Measurements from ENCODE around the gene NCAM2.

NCAM2 gene

GRCh38 chr21:21231913-21232312 lies 233.7 kb downstream of the NCAM2 start:
- DNase-seq: no peak

GRCh38 chr21:21232320-21232719 lies 234.1 kb downstream of the NCAM2 start:
- DNase-seq: no peak

DNA sequence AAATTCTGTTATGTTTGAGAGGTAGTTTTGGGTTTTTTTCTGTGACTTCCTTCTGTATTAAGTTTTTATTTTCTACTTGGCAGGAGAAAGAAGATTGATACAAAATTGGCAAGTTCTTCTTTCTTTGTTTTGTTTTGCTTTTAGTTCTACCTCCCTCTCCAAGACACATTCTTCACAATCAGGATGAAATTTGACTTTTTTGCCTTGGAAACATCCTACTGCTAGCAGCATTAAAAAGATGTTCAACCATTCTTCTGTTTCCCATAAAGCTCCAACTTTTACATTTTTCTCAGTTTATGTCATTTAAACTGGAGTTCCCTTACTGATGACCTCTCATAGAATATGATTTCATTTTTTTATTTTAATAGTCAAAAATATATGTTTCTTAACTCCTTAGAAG lies 234.8 kb downstream of the NCAM2 start:
- DNase-seq: no peak

- DNase-seq: no peak
Observed at GRCh38 chr21:21236996-21237395, 238.8 kb downstream of the NCAM2 start.

DNA sequence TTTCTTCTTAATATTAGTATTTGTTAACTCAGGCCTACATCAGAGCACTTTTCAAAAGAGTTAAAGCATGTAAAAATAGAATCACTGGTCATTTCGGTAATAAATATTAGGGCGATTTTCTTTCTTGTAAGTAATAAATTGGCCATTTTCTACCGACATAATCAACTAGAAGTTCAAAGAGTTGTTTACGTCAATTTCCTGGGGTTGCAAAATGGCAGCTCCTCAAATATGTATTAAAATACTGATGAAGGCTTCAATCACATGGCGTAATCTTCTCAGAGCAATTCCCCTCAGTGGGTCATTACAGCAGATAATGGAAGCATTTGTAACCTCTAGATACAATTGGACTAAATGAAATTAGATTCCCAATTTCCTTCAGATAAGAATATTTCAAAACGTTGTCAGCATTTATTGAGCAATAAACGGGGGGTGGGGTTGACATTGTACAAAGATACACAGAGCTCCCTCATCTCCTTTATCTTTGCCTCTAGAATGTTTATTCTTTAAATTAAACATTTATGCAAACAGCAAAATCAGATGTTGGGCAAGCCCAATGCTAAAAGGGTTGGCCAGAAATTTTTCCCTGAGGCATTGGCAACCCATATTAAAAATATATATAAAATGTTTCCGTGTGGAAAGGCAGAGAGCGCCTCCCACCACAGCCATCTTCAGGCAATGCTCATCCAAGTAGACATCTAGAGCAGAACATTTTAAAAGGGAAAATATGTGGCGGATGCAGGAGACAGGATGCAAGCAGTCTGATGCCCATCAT lies 240.6 kb downstream of the NCAM2 start:
- DNase-seq: no peak

DNA sequence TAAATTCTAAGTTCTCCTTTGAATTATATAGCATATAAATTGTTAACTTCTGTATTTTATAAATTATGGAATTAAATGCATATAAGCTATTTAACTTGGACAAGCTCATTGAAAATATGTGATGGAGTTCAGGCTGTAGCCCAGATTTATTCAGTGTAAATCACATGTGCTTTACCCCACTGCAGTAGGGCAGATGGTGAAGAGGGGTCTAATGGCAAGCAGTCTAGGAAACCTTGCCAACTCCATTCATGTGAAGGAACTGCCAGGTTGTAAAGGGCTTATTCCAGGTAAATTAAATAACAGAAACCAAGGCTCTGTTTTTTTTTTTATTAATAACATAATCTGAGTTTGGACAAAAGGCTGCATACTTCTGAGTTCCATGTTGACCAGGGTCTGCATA lies 243.2 kb downstream of the NCAM2 start:
- no peak for DNase-seq

GRCh38 chr21:21246007-21246406 lies 247.8 kb downstream of the NCAM2 start:
- DNase-seq: no peak

DNA sequence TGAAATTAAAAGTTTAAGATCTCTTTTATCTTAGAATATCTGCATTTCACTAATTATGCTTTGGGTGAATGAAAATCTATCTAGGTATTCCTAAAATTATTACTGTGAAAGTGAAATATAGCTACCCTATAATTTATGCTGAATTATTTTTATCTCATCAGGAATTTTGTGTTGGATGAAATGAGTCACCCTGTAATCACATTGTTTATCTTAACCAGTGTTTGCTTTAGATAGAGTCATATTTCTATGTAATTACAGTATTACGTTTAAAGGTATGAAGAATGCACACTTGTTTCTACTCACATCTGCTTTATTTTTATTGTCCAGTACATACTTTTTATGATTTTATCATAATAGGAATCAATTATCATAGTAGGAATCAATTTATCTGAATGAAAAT lies 249.2 kb downstream of the NCAM2 start:
- no peak for DNase-seq

DNA sequence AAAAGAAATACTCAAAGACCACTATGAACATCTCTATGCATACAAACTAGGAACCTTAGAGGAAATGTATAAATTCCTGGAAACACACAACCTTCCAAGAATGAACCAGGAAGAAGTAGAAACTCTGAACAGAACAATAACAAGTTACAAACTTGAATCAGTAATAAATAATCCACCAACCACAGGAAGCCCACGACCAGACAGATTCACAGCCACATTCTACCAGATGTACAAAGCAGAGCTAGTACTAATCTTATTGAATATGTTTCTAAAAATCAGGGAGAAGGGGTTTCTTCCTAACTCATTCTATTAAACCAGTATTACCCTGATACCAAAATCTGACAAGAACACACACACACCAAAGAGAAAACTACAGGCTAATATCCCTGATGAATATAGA lies 263.8 kb downstream of the NCAM2 start:
- DNase-seq: no peak

- no peak for DNase-seq
Observed at GRCh38 chr21:21268061-21268471, 269.9 kb downstream of the NCAM2 start.

GRCh38 chr21:21268885-21269284 lies 270.7 kb downstream of the NCAM2 start:
- no peak for DNase-seq

- DNase-seq: no peak
Observed at GRCh38 chr21:21279193-21279901, 281.1 kb downstream of the NCAM2 start.

DNA sequence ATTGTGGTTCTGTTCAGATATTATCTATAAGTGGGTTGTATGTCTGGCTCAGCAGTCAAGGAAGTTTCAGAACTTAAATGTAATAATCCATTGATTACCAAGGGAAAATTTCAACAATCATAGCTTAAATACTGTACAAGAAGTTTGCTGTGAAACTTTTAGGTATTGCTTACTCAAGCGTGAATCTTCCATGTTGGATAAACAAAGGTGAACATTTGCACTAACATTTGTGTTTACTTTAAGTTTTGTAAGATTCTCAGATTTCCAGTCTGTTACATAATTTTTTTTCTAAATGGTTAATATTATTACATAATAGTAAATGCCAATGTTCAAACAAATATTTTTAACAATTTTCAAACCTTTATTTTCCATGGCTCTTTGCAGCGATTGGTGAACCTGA lies 285.6 kb downstream of the NCAM2 start:
- DNase-seq: no peak

DNA sequence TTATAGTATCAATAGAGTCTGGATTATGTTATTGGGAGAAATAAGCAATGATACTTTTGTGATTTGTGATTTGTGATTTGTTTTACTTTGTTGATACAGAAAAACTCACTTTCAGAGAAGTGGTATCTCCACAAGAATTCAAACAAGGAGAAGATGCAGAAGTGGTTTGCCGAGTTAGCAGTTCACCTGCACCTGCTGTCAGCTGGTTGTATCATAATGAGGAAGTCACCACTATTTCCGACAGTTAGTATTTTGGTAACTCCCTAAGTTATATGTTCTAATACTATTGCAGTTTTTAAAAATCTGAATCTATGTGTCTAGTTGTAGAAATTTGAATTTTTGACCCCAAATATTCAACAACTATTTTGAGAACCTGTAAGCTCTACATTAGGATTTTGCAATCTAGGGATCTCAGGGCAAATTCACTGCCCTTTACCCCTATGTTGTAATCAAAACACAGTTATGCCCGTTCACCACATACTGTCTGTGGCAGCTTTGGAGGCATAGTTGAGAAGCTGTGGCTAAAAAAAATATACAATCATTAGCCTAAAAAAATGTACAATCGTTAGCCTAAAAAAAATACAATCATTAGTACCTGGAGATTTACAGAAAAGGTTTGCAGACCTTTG lies 288.1 kb downstream of the NCAM2 start:
- no peak for DNase-seq

DNA sequence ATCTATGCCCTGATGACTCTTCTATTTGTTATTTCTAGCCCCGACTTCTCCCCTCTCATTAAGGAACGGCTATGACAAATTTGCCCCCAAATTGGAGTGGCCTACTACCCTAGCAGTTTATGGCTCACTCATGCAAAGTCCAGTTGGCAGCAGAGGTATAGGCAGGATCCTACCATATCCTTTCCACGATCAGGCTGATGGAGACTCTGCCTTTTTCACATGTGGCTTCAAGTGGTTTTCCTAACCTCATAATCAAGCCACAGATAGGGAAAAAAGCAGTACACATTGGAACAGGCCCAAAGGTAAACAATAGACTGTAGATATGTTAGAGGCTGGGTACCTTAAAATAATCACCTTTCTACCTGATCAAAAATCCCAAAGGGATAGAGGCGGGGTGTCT lies 292.5 kb downstream of the NCAM2 start:
- DNase-seq: no peak

DNA sequence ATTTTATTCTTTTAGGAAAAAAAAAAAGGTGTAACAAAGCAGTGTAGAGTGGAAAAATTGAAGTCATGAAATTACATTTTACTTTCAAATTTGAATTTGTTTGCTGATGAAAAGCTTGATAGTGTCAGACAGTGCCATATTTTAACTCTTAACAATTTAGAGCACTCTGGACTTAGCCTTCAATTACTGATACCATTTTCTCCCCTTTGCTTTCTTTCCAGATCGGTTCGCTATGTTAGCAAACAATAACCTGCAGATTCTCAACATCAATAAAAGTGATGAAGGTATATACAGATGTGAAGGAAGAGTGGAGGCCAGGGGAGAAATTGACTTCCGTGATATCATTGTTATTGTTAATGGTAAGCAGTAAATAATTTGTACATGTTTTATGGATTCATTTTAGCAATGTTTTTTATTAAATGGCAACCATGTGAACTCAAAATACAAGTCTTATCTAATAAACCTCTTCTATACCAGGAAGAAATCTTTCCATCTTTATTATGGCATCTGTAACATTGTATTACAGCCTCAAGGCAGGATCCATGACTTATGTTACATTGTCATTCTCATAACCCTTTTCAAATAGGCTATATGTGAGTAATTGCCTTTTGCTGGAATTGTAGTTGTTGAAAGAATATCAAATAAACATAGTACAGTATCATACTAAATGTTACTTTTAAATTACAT lies 293.8 kb downstream of the NCAM2 start:
- no peak for DNase-seq

- no peak for DNase-seq
Observed at GRCh38 chr21:21295303-21295702, 297.1 kb downstream of the NCAM2 start.

DNA sequence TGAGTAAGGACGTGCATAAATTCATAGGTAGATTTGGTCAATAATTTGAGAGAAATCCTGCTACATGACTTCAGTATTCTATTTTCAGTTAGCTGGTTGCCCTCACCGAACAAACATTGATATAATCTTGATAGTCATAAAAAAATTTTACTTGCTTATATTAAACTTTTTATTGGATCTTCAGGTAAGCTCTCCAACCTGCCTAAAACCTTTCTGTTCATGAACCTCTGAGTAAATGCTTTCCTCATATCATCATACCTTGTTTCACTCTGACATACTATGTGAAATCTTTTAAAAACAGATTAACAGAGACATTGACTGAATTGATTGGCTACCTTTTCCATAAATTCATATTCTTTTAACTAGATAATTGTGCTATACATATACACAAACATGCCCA lies 299.0 kb downstream of the NCAM2 start:
- DNase-seq: no peak

- DNase-seq: no peak
Observed at GRCh38 chr21:21301013-21301412, 302.8 kb downstream of the NCAM2 start.

- no peak for DNase-seq
Observed at GRCh38 chr21:21309510-21309909, 311.3 kb downstream of the NCAM2 start.

DNA sequence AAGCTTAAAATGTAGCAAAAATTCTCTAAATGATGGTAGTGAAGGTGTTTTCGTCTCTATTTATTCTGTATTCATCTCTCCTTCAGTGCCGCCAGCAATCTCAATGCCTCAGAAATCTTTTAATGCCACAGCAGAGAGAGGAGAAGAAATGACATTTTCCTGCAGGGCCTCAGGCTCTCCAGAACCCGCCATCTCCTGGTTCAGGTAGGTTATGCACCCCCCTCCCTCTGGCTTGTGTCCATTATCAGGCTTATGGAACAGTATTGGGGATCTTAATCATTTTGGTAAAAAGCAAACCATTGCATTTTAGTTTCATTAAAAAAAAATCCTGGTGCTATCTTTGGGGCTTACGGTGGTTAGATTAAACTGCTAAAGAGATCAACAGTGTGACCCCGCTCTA lies 326.1 kb downstream of the NCAM2 start:
- DNase-seq: no peak

DNA sequence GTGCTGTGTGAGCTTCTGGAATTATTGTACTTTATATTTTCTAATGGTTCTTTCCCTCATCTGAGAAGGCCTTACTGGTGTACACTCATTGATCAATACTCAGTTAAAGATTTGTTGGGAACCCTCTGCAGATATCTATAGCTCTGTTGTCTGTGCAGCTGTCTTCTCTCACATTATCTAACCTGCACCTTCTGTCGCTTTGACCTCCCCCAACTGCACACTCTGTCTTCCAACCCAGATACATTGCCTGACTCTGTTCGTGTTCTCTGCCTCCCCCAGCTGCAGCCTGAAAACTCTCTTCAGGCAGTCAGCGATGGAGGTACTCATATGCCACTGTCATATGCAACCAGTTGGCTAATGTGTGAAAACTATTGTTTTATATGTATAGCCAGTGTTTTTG lies 334.3 kb downstream of the NCAM2 start:
- no peak for DNase-seq

- no peak for DNase-seq
Observed at GRCh38 chr21:21341041-21341440, 342.8 kb downstream of the NCAM2 start.

DNA sequence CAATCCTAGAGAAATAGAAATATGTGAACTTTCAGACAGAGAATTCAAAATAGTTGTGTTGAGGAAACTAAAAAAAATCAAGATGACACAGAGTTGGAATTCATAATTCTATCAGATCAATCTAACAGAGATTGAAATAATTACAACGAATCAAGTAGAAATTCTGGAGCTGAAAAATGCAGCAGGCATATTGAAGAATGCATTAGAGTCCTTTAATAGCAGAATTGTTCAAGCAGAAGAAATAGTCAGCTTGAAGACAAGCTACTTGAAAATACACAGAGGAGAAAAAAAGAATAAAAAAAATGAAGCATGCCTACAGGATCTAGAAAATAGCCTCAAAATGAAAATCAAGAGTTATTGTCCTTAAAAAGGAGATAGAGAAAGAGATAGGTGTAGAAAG lies 347.1 kb downstream of the NCAM2 start:
- no peak for DNase-seq

Measured in activated effector memory CD4-positive, alpha-beta T cell treated with Interleukin-2 at 50 U/mL for 16 hours (primary cell).